Non-pigmented ciliary epithelial cell (primary cell): ENCODE results near the gene TNNT3.

Experiments
- DNase-seq: peaks from one replicate; pipeline ENCODE4 v3.0.0-alpha.2; 2010; ENCODE audit warnings: low read depth

Gene TNNT3

DNA sequence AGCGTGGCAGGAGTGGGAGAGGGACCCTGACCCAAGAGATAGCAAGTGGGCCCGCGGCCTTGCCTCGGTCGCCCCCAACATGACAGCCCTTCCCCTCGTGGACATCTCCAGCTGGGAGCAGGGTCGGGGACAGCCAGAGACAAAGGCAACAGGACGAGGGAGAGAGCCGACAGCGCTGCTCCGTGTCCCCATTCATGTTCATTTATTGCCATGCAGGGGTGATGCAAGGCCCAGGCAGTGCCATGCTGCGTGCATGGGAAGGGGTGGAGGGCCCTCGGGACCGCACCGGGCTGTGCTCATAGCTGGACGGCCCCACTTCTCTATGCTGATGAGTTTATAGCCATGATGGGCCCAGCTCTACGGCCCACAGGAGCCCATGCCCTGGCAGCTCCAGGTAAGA lies 40.3 kb downstream of the TNNT3 start:
- DNase-seq: no peak

DNA sequence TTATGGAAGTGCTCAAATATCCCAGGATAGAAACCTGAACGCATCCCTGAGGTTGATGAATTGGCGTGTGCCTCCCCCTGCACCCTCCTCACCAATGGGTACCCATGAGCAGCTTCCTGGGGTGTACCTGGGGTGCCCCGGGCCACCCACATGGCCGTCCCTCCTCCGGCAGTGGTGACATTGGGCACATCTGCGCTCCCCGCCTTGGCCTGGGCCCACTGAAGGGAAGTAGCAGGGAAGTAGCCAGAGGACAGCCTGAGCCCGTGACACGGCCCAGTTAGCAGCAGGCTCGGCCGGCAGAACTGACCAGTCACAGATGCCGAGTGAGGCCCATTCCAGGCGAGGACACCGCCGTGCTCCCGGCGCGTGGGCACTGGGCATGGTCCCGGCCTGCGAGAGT lies 44.4 kb downstream of the TNNT3 start:
- DNase-seq: no peak

DNA sequence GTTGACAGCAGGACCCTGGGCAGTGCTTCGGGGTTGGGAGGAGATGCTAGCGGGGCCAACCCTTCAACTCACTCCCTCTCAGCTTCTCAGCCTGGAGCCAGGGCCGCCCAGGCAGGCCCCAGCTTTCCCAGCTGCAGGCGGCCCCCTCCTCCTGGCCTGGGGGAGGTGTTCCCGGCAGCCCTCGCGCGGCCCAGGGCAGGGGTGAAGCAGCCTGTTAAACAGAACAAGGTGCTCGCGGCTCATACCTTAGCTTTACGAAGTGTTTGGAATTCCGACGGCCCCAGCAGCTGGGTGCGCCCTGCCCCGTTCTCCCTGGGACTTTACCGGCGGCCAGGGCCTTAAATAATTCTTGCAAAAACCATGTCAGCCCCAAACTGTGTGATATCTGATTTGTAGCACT lies 44.8 kb downstream of the TNNT3 start:
- no peak for DNase-seq

DNA sequence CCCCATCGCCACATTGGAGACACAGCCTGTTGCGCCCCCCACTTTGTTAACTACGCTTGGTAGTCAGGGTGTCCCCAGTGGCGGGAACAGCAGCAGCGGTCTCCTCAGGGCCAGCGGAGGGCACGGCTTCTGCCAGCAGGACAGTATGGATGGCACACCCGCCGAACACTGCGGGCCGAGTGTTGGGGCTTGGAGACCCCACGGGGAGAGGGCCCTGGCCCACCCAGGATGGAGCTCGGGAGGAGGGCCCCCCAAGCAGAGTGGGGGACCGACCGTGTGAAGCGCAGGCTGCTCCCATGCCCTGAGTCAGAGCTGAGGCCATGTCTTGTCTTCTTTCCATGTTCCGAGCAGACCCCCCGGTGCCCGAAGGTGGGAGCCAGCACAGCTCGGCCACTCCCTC lies 45.5 kb downstream of the TNNT3 start:
- DNase-seq: no peak

DNA sequence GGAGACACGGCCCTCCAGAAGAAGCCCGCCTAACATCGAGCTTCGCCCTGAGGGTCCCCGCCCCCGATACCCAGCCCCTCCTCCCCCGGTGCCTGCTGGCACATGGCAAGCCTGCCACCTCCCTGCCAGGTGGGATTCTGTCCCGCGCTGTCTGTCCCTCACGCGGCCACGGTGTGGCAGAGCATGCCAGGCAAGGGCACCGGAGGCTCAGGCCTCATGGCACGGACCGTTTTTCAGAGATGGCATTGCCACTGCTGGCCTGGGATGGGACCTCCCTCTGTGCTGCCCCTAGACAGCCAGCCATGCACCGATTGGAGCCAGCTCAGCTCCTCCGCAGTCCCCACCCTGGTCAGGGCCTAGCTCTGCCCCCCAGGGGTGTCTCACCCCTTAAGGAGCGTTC lies 47.0 kb downstream of the TNNT3 start:
- no peak for DNase-seq

DNA sequence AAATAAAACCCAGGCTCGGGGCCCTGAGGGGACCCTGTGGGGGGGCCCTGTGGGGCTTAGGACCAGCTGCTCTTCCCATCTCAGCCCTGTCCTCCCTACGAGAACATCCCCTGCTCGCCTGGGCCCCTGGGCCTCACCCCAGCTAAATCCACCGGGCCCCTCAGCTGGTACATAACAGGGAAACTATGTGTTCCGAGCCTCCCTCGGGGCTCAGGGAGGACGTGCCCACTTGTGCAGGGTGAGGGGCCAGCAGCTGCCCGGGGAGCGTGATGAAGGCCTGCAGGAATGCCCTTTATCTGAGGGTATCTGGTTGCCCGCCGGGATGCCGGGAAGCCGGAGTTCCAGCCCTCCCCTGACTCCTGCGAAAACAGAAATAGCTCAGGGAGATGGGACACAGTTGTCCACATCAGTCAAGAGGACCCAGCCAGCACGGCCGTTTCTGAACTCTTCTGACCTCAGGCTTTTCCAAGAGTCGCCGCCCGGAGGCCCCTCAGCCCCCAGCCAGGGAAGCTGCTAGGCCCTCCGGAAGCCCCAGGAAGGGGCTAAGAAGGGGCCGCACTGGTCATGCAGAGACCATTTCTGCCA lies 48.2 kb downstream of the TNNT3 start:
- no peak for DNase-seq

DNA sequence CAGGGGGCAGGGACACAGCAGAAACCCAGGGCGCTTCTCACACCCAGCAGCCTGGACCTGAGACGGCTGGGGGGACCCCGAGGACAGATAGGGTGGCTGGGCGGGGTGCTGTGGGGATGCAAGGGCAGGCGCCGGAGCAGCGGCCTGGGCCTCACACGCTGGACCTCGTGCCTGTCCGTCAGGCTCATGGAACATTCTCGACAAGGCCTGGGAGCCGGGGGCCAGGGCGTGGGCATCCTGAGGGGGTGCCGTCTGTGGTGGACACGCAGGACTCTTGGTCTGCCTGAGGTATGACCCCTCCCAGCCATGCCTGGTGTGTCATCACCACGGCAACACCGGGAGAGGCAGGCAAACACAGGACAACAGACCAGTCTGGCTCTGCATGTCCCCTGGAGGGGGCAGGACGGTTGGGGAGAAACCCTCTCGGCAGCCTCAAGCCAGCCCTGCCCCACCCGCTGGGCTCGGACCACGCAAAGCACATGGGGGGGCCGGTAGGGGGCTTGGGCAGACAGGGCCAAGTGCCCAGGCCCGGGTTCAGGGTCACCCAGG lies 49.0 kb downstream of the TNNT3 start:
- no peak for DNase-seq

DNA sequence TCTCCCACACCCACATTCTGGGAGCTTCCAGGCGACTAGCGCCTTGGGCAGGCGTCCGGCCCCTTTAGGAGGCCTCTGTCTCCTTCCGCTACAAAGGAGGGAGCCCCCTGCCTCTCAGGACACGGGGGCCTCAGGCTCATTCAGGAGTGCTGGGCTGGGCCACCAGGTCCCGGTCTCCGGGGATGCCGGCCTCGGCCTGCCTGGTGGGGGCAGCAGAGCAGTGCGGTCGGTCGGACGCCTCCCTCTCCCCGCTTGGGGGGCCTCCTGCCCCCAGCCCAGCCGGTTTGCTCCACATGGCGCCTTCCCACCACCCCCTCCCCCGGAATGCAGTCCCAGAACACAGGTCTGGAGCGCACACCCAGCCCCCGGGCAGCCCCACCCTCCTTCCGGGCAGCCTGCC lies 49.5 kb downstream of the TNNT3 start:
- DNase-seq: no peak

DNA sequence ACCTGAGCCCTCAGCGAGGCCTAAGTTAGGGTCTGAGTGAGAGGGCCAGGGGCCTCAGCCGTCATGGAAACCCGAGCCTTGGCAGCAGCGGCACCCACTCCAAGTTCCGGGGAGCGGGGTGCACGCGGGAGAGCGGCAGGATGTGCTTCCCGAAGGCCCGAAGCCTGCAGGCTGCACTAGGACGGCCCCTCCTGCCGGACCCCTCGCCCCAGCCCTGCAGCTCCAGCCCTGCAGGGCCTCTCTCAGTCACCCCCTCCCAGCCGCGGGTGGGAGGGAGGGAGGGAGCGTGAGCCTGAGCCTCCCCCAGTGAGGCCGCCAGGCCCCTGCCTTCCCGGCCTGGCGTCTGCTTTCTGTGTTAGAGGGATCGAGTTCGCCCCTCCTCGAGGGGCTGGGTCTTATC lies 50.3 kb downstream of the TNNT3 start:
- no peak for DNase-seq

DNA sequence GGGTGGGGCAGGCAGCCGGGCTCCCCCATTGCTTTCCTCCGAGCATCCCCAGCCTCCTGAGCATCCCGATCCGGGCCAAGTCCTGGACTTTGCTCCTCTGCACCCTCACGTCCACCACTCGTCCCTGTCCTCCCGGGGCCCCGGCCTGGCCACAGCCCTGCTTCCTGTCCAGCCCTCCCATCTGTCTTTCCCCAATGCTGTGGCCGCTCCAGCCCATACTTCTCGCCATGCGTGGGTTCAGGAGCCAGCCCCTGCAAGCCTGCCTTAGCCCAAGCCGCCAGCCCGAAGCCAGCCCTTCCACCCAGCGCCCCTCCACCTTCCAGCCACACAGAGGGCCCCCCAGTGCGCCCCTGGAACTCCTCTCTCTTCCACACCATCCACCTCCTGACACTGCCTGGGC lies 51.5 kb downstream of the TNNT3 start:
- DNase-seq: no peak

DNA sequence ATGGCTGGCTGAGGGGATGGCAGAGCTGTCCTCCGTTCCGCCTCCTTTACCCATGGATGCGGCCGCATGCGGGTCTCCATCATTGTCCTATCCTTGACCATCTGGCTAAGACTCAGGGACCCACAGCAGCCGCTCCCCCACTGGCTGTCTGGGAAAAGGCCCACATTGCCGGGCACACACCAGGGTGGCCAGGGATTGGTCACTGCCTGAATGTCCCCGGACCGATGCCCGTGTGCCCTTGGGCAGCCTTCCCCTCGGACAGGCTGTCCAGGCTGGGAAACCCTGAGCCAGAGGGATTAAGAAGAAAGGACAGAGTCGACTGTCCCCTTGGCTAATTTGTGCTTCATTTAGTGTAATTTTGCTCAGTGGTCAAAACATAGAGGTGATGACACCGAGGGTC lies 55.7 kb downstream of the TNNT3 start:
- no peak for DNase-seq

DNA sequence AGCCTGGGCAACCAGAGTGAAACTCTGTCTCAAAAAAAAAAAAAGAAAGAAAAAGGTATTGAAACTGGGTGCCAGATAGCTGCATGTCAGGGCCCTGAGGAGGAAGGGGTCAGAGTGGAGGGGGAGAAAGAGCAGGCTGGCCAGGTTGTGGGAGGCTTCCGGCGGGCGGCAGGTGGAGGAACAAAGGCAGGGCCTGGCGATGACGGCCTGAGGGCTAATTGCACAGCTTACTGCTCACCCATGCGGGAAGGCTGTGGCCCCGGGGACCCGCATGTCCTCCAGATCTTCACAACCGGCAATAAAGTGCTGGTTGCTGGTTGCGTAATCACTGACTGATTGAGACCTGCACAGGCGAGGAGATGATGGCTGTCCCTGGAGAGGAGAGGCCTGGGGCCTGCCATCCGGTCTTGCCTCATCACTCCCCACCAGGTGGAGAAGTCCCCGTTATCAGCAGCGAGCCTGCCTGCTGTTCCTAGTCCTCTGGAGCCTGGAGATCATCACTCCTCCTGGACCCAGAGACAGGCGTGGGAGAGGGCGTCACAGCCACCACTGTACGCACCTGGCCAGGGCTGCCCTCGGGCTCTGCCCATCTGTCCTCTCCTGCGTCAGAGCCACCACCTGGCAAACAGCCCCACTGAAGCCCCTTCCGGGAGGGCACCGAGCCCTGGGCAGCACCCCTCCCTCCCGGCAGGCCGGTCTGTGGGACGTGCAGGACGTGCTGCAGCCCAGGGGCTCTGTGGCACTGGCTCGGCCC lies 59.4 kb downstream of the TNNT3 start:
- no peak for DNase-seq

DNA sequence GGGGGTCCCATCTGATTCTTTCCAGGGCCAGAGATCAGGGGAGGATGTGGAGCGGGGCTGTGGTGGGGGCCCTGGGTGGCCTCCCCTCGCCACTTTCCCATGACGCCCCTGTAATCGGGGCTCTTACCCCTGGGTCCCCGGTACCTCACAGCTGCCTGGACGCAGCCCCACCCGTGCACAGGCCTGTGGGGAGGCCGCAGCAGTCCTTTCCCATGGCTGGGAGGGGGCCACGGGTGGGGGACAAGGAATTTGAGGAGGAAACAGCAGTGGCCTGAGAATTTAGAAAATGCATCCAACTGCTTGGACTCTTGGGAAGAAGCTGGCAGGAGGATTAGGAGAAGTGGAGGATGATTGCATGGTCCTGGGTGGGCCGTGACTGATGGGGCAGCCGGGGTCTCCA lies 60.1 kb downstream of the TNNT3 start:
- no peak for DNase-seq

DNA sequence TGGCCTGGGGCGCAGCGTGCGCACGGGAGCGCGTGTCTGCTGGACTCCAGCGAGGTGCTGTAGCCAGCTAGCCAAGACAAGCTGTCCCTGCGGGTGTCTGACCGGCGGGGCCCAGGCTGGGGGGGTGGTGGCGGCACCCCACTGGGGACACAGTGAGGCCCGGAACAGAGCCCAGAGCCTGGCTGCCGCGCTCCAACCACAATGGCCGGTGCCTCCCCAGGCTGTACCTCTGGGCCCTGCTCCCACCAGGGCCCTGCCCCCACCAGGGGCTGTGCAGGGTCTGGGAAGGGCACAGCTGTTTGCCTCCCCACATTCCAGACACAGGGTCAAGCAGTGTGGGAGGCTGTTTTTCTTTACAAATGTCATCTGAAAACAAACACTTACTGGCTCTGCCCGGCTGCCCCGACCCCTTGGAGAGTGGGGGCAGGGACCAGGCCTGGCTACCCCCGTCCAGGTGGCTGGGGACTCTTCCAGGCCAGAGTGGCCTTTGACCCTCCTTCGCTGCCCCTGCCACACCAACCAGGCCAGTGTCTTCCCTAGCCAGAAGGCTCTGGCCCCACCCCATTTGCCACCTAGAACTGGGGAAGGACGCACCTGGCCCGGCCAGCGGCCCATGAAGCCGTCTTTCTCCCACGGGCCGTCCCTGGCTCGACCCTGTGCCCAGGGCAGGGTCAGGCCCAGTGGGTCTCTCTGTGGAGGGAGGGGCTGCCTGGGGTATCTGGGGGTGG lies 63.5 kb downstream of the TNNT3 start:
- no peak for DNase-seq

DNA sequence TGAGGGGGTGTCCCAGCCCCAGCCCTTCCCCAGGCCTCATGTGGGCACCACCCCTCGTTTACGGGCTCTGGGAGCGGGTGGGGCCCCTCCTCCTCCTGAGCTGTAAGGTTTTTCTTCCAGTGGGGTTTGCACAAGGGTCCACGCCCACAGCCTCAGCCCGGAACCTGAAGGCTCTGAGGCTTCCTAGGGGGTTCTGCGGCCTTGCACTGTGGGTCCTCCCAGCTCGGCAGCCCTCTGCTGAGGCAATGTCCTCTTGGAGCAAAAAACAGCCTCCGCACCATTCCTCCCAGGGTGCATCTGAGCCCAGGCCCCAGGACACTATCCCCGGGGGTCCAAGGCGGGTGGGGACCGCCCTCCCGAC lies 64.1 kb downstream of the TNNT3 start:
- no peak for DNase-seq

DNA sequence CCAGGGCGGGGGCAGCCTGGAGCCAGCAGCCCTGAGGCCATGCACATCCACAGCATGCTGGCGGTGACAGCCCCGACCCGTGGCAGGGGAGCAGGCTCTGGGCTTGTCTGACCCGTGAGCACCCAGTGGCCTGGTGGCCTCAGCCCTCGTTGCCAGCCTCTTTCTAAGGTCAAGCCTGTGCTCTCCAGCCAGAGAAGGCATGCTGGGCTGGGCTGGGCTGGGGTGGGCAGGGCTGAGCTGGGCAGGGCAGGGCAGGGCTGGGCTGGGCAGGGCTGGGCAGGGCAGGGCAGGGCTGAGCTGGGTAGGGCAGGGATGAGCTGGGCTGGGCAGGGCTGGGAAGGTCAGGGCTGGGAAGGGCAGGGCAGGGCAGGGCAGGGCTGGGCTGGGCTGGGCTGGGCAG lies 67.5 kb downstream of the TNNT3 start:
- DNase-seq: no peak

DNA sequence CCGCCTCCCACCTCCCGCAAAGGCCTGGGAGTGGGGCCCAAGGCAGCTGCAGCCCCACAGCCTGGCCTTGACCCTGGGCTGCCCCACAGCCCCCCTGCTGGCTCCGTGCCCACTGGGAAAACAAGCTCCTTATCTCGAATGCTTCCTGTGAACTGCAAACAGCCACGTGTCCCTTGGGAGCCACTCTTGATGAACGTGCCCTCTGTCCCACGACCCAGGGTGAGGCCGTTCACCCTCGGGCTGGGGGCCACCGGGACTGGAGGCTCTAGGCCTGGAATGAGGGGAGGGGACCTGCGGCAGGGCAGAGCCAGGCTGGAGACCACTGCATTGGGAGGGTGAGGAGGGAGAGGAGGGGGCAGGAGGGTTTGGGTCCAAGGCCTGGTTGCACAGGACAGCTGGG lies 68.7 kb downstream of the TNNT3 start:
- DNase-seq: no peak
